Natural killer cell (primary cell): Measurements from ENCODE around the gene EIF3M. TPM values are rescaled to one million over a fixed set of nuclear protein-coding genes. Genes with fewer than 3 reads are reported as not detected.

Experiments used
- ATAC-seq, 3 donors: fragments of 150-1000 bp in 2 of 3; fragments of 200-7000 bp in 1 of 3; cut with Tn5 transposase; 1 replicate in 1 of 3; 2 replicates in 2 of 3; pipeline ENCODE4 v1.10.0; 2021; ENCODE audit warnings: mild to moderate bottlenecking in 2 of 3, moderate library complexity in 2 of 3
- DNase-seq, 2 donors: peaks; one replicate each; pipeline versions ENCODE4 v3.0.0 to v3.0.0-alpha.2; 2013 to 2021; ENCODE audit warnings: mixed read lengths in 1 of 2
- H3K27ac ChIP-seq: one replicate; pipeline ENCODE4 v1.5.1; 2013; ENCODE audit warnings: mild to moderate bottlenecking, low read length
- H3K27me3 ChIP-seq: one replicate; pipeline ENCODE4 v1.6.1; 2013; ENCODE audit warnings: low read length; ENCODE audit not compliant: control insufficient read depth, insufficient read depth
- H3K36me3 ChIP-seq: one replicate; pipeline ENCODE4 v1.6.1; 2013; ENCODE audit warnings: low read length; ENCODE audit not compliant: control insufficient read depth, insufficient read depth
- H3K4me1 ChIP-seq: one replicate; pipeline ENCODE4 v1.6.1; 2013; ENCODE audit warnings: low read length; ENCODE audit not compliant: control insufficient read depth, insufficient read depth
- H3K4me3 ChIP-seq: one replicate; pipeline ENCODE4 v1.5.1; 2013; ENCODE audit warnings: low read length
- H3K9me3 ChIP-seq: one replicate; pipeline ENCODE4 v1.6.1; 2013; ENCODE audit warnings: low read length; ENCODE audit not compliant: control insufficient read depth, insufficient read depth
- H3K27ac Mint-ChIP-seq, 2 donors: one replicate each; pipeline ENCODE4 v1.8.0; 2022; ENCODE audit warnings: mild to moderate bottlenecking in 2 of 2, mixed read lengths in 2 of 2, moderate library complexity in 1 of 2
- H3K27me3 Mint-ChIP-seq, 2 donors: one replicate each; pipeline ENCODE4 v1.8.0; 2022; ENCODE audit warnings: low read depth in 2 of 2, mixed read lengths in 2 of 2
- H3K36me3 Mint-ChIP-seq: one replicate; pipeline ENCODE4 v1.8.0; 2022; ENCODE audit warnings: mixed read lengths
- H3K4me1 Mint-ChIP-seq, 2 donors: one replicate each; pipeline ENCODE4 v1.8.0; 2022; ENCODE audit warnings: mixed read lengths in 2 of 2
- H3K4me3 Mint-ChIP-seq: one replicate; pipeline ENCODE4 v1.8.0; 2022; ENCODE audit warnings: mild to moderate bottlenecking, moderate library complexity, mixed read lengths
- H3K9me3 Mint-ChIP-seq, 2 donors: one replicate each; pipeline ENCODE4 v1.8.0; 2022; ENCODE audit warnings: mixed read lengths in 2 of 2
- CTCF ChIP-seq: fragments of 200-600 bp; IDR thresholded peaks from one replicate; pipeline ENCODE4 v1.8.0; 2022; ENCODE audit warnings: antibody characterized with exemption
- WGBS: methylation state at CpG from one replicate; pipeline ENCODE4 v1.1.7; 2013; ENCODE audit warnings: missing lambda C conversion rate; ENCODE audit not compliant: insufficient coverage; 5-methylcytosine and 5-hydroxymethylcytosine counted together
- intact Hi-C: fragments of 100-400 bp; cut with micrococcal nuclease; formaldehyde crosslinking; loops from one replicate; pipeline ENCODE4 v1.14.2; 2022
- total RNA-seq, 4 donors: library from RNA; stranded (reverse); fragments of 120-200 nt in 1 of 4; gene quantifications; one replicate each; pipeline versions ENCODE4 v1.2.3 to v1.2.4, GENCODE V29; 2013 to 2022

EIF3M gene
- total RNA-seq, result 100 to 1,000 TPM; 146 to 165 (median 155) TPM
- 287 TPM for total RNA-seq (2013)

GRCh38 chr11:32583459-32584271 lies at the start of gene EIF3M:
TSS of gene EIF3M (plus strand) at chr11:32583831. CDS start at chr11:32583888, 57 bp downstream.
- DNase-seq, result peak; percentile 93 to 98
- peak within 1 kb of the TSS; percentile 94 to 98 for H3K27ac Mint-ChIP-seq
- under 1% methylated on average over 70 of the region's 70 CpGs for WGBS
- H3K27me3 ChIP-seq, result no peaks in the 10 kb centered on the region
- peaks cover under 1% of the 10 kb centered on the region for H3K36me3 ChIP-seq
- peaks cover 12% of the 10 kb centered on the region for H3K4me1 ChIP-seq
- H3K27me3 Mint-ChIP-seq, result no peaks in the 10 kb centered on the region
- no peak for TF ChIP-seq CTCF
- peaks cover 33 to 45% of the 10 kb centered on the region in 2 donors for H3K4me1 Mint-ChIP-seq
- peak within 1 kb of the TSS; percentile 98 for H3K4me3 Mint-ChIP-seq
- intact Hi-C loops, result loop anchor here (5.0 kb wide), 2 partner anchors 1076 to 1216 kb away; partner anchors contain the start of genes DCDC1, DNAJC24, ELP4 and IMMP1L
- peak within 1 kb of the TSS; percentile 89 for H3K4me3 ChIP-seq
- peak within 1 kb of the TSS; percentile 75 for H3K27ac ChIP-seq
- ATAC-seq, result peak; percentile 98 to 99 (median 98)
- H3K9me3 Mint-ChIP-seq, result no peaks in the 10 kb centered on the region
- no peaks in the 10 kb centered on the region for H3K9me3 ChIP-seq
- no peaks in the 10 kb centered on the region for H3K36me3 Mint-ChIP-seq

GRCh38 chr11:32538804-32539203 lies 44.8 kb upstream of the EIF3M start:
- H3K4me1 Mint-ChIP-seq, result no peaks in the 10 kb centered on the region
- no peaks in the 10 kb centered on the region for H3K27me3 ChIP-seq
- peaks cover 2 to 6% of the 10 kb centered on the region in 2 donors for H3K27me3 Mint-ChIP-seq
- ATAC-seq (no peak), DNase-seq (no peak)
- intact Hi-C loops, result no loop called here
- no peaks in the 10 kb centered on the region for H3K36me3 ChIP-seq
- no peaks in the 10 kb centered on the region for H3K4me1 ChIP-seq
- no peak overlapping the region for H3K27ac Mint-ChIP-seq
- no peaks in the 10 kb centered on the region for H3K9me3 Mint-ChIP-seq
- no peak overlapping the region for H3K27ac ChIP-seq
- H3K4me3 Mint-ChIP-seq, result no peak overlapping the region
- TF ChIP-seq CTCF, result no peak
- H3K36me3 Mint-ChIP-seq, result no peaks in the 10 kb centered on the region
- 88% methylated on average over 7 of the region's 7 CpGs for WGBS
- no peak overlapping the region for H3K4me3 ChIP-seq
- no peaks in the 10 kb centered on the region for H3K9me3 ChIP-seq

GRCh38 chr11:32549611-32550187 lies 33.9 kb upstream of the EIF3M start:
- no peak overlapping the region for H3K27ac ChIP-seq
- no peaks in the 10 kb centered on the region for H3K36me3 Mint-ChIP-seq
- H3K4me1 Mint-ChIP-seq, result no peaks in the 10 kb centered on the region
- no peaks in the 10 kb centered on the region for H3K9me3 ChIP-seq
- H3K4me1 ChIP-seq, result no peaks in the 10 kb centered on the region
- peaks cover 3 to 7% of the 10 kb centered on the region in 2 donors for H3K27me3 Mint-ChIP-seq
- intact Hi-C loops, result no loop called here
- WGBS, result 40% methylated on average over 1 of the region's 1 CpG
- ATAC-seq (no peak), DNase-seq (no peak)
- H3K4me3 ChIP-seq, result no peak overlapping the region
- H3K27ac Mint-ChIP-seq, result no peak overlapping the region
- no peaks in the 10 kb centered on the region for H3K9me3 Mint-ChIP-seq
- H3K27me3 ChIP-seq, result no peaks in the 10 kb centered on the region
- no peaks in the 10 kb centered on the region for H3K36me3 ChIP-seq
- H3K4me3 Mint-ChIP-seq, result no peak overlapping the region
- TF ChIP-seq CTCF, result no peak
